ENCODE data around the gene IGF2BP2. TPM values are rescaled to one million over a fixed set of nuclear protein-coding genes. Genes with fewer than 3 reads are reported as not detected.
"Not testable (repeated sequence)": the region's sequence is repeated elsewhere in the genome, so short reads cannot be mapped to it uniquely, and the experiment has no call there.

IGF2BP2 gene
- total RNA-seq, 4 donors from 2014 or later = 3.0 to 13.8 (median 6.8) TPM

DNA sequence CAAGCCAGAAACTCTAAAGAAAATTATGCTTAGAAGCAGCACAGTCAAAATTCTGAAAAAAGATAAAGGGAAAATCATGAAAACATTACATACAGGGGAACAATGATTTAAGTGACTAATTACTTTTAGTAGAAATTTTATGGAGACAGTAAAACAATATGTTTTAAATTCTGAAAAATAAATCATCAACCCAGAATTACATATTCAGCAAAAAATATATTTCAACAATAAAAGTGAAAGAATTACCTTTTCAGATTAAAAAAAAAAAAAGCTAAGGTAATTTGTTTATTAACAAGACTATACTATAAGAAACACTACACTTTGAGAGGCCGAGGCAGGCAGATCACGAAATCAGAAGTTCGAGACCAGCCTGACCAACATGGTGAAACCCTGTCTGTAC lies 32.4 kb upstream of the IGF2BP2 start:
- Histone ChIP-seq H3K4me1 (no peaks in the 10 kb centered on the region), H3K27ac (no peak overlapping the region), H3K36me3 (no peaks in the 10 kb centered on the region), H3K4me3 (no peak overlapping the region), H3K27me3 (peaks cover 0 to 4% (median 0%) of the 10 kb centered on the region in 4 donors), H3K9me3 (peaks cover 0 to 6% (median 6%) of the 10 kb centered on the region in 3 donors)
- TF ChIP-seq, protein P1, sequence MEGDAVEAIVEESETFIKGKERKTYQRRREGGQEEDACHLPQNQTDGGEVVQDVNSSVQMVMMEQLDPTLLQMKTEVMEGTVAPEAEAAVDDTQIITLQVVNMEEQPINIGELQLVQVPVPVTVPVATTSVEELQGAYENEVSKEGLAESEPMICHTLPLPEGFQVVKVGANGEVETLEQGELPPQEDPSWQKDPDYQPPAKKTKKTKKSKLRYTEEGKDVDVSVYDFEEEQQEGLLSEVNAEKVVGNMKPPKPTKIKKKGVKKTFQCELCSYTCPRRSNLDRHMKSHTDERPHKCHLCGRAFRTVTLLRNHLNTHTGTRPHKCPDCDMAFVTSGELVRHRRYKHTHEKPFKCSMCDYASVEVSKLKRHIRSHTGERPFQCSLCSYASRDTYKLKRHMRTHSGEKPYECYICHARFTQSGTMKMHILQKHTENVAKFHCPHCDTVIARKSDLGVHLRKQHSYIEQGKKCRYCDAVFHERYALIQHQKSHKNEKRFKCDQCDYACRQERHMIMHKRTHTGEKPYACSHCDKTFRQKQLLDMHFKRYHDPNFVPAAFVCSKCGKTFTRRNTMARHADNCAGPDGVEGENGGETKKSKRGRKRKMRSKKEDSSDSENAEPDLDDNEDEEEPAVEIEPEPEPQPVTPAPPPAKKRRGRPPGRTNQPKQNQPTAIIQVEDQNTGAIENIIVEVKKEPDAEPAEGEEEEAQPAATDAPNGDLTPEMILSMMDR (IDR thresholded peaks at IDR 0.05) = no peak
- intact Hi-C loops (cut with DNase I) = no loop called here
- WGBS, 2 donors = 64 to 78% methylated on average over 3 of the region's 3 CpGs
- no peak for DNase-seq

DNA sequence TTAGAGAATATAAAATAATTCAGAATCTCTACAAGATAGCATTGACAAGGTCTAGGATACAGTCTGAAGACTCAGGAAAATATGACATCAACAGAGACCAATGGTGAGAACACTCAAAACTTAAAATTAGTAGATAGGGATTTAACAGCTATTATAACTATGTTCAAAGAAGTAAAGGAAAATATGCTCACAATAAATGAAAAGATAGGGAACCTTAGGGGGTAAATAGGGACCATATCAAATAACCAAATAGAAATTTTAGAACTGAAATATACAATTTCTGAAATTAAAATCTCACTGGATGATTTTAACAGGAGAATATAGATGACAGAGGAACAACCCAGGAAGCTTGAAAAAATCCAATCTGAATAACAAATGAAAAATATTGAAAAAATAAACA lies 31.8 kb upstream of the IGF2BP2 start:
- Histone ChIP-seq H3K27me3 (peaks cover 0 to 4% (median 0%) of the 10 kb centered on the region in 4 donors), H3K4me1 (no peaks in the 10 kb centered on the region), H3K27ac (no peak overlapping the region), H3K9me3 (peaks cover 0 to 6% (median 6%) of the 10 kb centered on the region in 3 donors), H3K4me3 (no peak overlapping the region), H3K36me3 (no peaks in the 10 kb centered on the region)
- intact Hi-C loops (cut with DNase I) = no loop called here
- no peak for DNase-seq
- TF ChIP-seq, protein P1 (IDR thresholded peaks at IDR 0.05) = no peak
- no peak for TF ChIP-seq POLR2A (IDR thresholded peaks at IDR 0.05)

DNA sequence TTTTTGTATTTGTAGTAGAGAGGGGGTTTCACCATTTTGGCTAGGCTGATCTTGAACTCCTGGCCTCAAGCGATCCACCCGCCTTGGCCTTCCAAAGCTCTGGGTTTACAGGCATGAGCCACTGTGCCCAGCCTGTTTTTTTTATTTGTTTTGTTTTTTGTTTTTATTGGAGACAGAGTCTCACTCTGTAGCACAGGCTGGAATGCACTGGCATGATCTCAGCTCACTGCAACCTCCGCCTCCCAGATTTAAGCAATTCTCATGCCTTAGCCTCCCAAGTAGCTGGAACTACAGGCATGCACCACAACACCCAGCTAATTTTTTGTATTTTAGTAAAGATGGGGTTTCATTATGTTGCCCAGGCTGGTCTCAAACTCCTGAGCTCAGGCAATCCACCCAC lies 28.9 kb upstream of the IGF2BP2 start:
- H3K9me3 ChIP-seq; H3K27me3 ChIP-seq; intact Hi-C loops (cut with DNase I); H3K4me1 ChIP-seq; H3K4me3 ChIP-seq; H3K36me3 ChIP-seq; H3K27ac ChIP-seq; DNase-seq: not testable (repeated sequence)
- WGBS, 2 donors = 96 to 98% methylated on average over 3 of the region's 3 CpGs

DNA sequence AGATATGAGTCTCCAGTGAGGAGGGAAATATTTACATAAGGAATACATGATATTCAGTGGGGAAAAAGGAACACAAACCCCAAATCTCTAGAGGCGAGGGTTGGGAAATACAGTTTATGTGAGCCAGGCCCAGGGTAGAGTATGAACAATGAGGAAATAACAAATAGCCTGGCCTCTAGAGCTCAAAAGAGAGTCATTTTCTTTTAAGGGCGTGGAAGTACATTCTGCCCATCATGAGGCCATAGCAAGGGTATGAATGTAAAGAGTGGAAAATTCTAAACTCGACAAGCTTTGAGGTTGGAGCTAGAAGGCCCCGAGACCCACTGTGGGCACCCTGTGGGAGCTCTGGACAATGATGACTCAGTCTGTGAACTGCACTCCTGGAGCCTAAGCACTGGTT lies 27.8 kb upstream of the IGF2BP2 start:
- no peak for DNase-seq
- peaks cover 0 to 16% (median 0%) of the 10 kb centered on the region in 4 donors for H3K27me3 ChIP-seq
- no peak overlapping the region for H3K27ac ChIP-seq
- H3K36me3 ChIP-seq = no peaks in the 10 kb centered on the region
- intact Hi-C loops (cut with DNase I) = no loop called here
- 81 to 87% methylated on average over 4 of the region's 4 CpGs for WGBS, 2 donors
- peaks cover 0 to 6% (median 6%) of the 10 kb centered on the region in 3 donors for H3K9me3 ChIP-seq
- no peak overlapping the region for H3K4me3 ChIP-seq
- no peak for TF ChIP-seq POLR2A (IDR thresholded peaks at IDR 0.05)
- TF ChIP-seq, protein P1 (IDR thresholded peaks at IDR 0.05) = no peak
- no peaks in the 10 kb centered on the region for H3K4me1 ChIP-seq

DNA sequence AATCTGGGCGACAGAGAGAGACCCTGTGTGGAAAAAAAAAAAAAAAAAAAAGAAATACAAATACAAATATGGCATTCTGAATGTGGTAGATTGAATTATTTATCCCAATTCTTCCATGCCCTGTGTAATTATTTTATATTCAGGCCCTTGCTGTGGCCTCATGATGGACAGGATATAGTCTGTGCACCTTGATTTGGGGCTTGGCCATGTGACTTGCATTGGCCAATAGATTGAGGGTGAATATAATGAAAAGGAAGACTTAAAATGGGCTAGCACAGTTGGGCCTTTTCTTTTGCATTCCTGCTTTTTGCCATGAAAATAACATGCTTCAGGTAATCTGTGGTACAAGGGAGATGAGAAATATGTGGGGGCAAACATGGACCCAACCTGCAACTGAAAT lies 27.1 kb upstream of the IGF2BP2 start:
- 73 to 100% methylated on average over 1 of the region's 1 CpG for WGBS, 2 donors

More for the DNA sequence above, 27.1 kb upstream of the IGF2BP2 start:
- TF ChIP-seq, protein P1 (IDR thresholded peaks at IDR 0.05) = no peak
- no peak for TF ChIP-seq POLR2A (IDR thresholded peaks at IDR 0.05)
- Histone ChIP-seq H3K4me1 (no peaks in the 10 kb centered on the region), H3K27me3 (peaks cover 0 to 20% (median 0%) of the 10 kb centered on the region in 4 donors), H3K4me3 (no peak overlapping the region), H3K9me3 (peaks cover 0 to 6% (median 5%) of the 10 kb centered on the region in 3 donors), H3K27ac (no peak overlapping the region), H3K36me3 (no peaks in the 10 kb centered on the region)
- intact Hi-C loops (cut with DNase I) = no loop called here
- DNase-seq = no peak

Data from esophagus squamous epithelium (tissue), 5 donors.